Left renal cortex interstitium (tissue), 4 donors: ENCODE results near the gene PIKFYVE. TPM values are rescaled to one million over a fixed set of nuclear protein-coding genes. Genes with fewer than 3 reads are reported as not detected.
A peak's percentile ranks its signal among the peaks of the same experiment; 100 is the strongest.
"Not testable (repeated sequence)": the region's sequence is repeated elsewhere in the genome, so short reads cannot be mapped to it uniquely, and the experiment has no call there.

Experiments used
- DNase-seq, 4 donors: peaks; one replicate each; pipeline ENCODE4 v3.0.0-alpha.2; 2013; ENCODE audit warnings: low read depth in 4 of 4, low spot score in 2 of 4, missing footprints in 1 of 4
- polyA plus RNA-seq, 4 donors: library from polyadenylated mRNA; unstranded; fragments of 120-200 nt; gene quantifications; one replicate each; pipeline ENCODE4 v1.2.1, GENCODE V29; 2013; ENCODE audit not compliant: insufficient read length in 4 of 4

PIKFYVE gene
- 10 to 100 TPM; 20.7 to 31.8 (median 25.1) TPM for polyA plus RNA-seq

- peak; percentile 90 to 97 (median 96) for DNase-seq
Observed at GRCh38 chr2:208265801-208266552, at the start of gene PIKFYVE. Gene PIKFYVE (plus strand): TSS chr2:208266255. CDS start chr2:208271520, 5,265 bp downstream.

- not testable (repeated sequence) for DNase-seq
Observed at GRCh38 chr2:208221873-208222272, 44.2 kb upstream of the PIKFYVE start.

DNA sequence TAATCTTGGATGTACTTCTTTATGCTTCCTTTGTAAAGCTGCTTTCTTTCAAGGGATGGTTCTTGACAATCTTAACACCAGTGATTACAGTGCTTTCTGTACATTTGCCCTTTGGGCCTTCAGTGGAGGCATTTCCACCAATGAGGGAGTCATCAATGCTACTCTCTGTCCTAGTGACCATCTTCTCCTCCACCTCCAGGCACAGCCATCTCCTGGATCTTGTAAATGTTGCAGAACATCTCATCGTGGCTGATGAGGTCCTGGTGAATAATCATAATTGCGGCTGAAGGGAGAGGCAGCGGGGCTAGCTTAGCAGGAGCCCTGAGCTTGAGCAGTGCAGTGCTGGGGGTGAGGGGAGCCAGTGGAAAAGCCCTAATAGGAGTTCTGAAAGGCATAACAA, 43.7 kb upstream of the PIKFYVE start:
- DNase-seq = no peak

GRCh38 chr2:208224802-208225201, 41.3 kb upstream of the PIKFYVE start:
- no peak for DNase-seq

DNA sequence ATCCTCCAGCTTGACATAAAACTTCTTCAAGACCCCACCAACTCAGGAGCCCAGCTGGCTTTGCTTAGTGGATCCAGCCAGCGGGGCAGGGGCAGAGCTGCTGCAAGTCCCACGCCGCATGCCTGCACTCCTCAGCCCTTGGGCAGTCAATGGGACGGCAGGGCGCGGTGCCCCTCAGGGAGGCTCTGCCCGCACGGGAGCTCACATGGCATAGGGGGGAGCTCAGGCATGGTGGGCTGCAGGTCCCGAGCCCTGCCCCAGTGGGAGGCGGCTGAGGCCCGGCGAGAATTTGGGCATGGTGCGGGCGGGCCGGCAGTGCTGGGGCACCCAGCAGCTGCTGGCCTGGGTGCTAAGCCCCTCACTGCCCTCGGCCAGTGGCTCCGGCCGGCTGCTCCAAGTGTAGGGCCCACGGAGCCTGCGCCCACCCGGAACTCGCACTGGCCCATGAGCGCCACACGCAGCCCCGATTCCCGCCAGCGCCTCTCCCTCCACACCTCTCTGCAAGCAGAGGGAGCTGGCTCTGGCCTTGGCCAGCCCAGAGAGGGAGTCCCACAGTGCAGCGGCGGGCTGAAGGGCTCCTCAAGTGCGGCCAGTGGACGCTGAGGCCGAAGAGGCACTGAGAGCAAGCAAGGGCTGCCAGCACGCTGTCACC, 38.3 kb upstream of the PIKFYVE start:
- DNase-seq = no peak

DNA sequence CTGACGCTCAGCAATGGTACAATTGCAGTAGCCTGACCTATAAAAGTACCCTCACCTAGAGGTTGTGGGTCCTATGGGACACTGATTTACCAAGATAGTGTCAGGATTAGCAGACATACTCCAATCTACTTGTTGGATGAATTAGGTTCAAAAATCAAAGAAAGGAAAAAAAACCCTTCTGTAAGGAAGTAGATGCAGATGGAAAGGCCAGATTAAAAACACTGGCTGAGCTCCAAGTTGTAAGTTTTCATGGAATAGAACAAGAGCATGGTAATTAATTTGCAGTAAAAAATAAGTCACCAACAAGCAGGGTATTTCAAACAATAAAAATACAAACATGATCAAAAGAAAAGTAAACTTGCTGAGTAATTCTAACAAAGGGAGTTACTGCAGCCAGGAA, 37.6 kb upstream of the PIKFYVE start:
- DNase-seq = peak in 2 of 4 donors; percentile 11 to 13

DNA sequence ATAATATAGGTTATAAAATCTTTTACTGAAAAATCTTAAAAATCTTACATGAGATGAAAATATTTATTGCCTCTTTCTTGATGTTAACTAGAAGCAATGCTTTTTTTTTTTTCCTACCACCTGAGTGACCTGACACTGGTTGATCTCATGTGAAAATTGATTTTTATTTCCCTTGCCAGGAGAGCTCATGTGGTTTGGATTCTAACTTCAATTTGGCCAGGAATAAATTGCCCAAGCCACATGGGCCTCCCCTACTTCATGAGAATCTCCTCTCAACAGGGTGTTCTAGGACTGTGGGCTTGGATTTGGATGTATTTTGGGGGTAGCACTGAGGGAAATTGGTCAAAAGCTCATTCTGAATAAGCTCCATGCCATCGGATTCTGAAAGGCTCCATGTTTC, 31.3 kb upstream of the PIKFYVE start:
- no peak for DNase-seq

DNA sequence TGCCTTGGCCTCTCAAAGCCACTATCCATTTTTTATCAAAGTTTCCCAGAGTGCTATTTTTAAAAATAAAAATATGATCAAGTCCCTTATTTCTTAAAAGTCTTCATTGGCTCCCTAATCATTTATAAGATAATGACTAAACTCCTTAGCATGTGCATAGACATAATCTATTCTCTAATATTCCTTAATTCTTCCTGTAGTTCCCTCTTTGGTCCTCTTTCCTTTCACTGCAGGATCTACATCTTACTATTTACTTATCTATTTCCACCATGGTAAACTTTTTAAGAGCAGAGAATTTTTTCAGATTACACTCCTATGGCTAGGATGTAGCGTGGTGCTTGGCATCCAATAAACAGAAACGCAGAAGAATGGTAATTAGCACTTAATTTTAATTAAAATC, 30.2 kb upstream of the PIKFYVE start:
- DNase-seq = no peak

DNA sequence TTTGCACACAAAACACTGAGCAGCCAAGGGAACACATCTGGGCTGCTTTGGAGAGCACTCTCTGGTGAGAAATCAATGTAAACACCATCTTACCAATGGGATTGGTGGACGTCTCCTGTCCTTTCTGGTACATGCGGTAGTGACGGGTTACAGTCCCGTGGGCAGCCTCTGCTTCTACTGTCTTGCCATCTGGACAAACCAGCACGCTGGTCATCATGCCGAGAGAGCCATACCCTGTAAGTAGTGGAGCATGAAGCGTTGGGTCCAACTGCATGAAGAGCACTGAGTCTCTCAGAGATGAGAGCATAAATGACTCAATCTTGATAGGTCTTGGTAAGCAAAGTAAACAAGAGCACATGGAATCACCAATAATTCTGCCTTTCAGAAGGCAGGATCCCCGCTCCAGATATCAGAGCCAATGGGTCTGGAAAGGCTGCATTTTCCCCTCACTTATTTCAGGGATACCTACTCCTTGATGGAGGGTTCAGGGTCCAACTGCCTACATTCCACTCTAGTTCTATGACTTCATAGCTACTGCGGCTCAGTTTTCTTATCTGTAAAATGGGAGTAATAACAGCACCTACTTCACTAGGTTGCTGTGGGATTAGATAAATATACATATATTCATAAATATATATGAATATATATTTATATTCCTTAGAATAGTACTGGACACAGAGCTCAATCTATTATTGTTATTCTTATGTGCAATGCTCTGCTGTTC, 26.1 kb upstream of the PIKFYVE start:
- no peak for DNase-seq

GRCh38 chr2:208240619-208241209, 25.3 kb upstream of the PIKFYVE start:
- DNase-seq = no peak

- no peak for DNase-seq
Observed at GRCh38 chr2:208244422-208244821, 21.6 kb upstream of the PIKFYVE start.

DNA sequence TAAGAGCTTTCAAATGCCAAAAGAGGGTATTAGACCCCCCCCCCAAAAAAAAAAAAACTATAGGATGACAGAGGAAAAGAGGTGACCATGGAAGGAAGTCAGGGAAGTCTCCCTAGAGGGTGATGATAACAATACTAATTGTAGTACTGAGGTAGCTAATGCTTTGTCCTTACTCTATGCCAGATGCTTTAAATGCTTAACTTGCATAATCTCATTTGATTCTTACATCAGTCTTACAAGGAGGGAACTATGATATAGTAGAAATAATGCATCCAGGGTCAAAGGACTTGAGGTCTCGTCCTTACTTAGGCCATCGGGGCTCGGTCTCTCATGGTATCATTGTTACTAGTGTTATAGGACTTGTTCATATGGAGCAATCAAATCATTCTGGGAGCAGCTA, 20.3 kb upstream of the PIKFYVE start:
- no peak for DNase-seq

GRCh38 chr2:208248601-208249000, 17.5 kb upstream of the PIKFYVE start:
- DNase-seq = no peak

- DNase-seq = no peak
Observed at GRCh38 chr2:208249296-208249695, 16.8 kb upstream of the PIKFYVE start.

DNA sequence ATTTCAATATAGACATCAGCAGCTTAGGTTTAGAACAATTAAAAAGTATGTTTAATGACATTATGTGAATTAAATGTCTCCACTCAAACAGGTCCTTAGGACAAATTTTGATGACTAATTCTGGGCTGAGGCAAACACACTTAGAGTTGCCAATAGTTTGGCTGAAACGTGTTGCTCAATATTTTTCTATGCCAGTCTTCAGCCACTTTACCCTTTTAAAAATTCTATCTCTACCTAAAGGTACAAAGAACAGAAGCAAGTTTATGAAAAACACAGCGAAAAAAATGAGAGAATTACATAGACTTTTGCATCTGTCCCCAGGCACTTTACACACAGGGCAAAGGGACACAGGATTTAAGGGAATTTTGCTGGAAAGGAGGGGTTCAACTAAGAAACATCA, 15.7 kb upstream of the PIKFYVE start:
- no peak for DNase-seq

- no peak for DNase-seq
Observed at GRCh38 chr2:208251098-208251497, 15.0 kb upstream of the PIKFYVE start.

DNA sequence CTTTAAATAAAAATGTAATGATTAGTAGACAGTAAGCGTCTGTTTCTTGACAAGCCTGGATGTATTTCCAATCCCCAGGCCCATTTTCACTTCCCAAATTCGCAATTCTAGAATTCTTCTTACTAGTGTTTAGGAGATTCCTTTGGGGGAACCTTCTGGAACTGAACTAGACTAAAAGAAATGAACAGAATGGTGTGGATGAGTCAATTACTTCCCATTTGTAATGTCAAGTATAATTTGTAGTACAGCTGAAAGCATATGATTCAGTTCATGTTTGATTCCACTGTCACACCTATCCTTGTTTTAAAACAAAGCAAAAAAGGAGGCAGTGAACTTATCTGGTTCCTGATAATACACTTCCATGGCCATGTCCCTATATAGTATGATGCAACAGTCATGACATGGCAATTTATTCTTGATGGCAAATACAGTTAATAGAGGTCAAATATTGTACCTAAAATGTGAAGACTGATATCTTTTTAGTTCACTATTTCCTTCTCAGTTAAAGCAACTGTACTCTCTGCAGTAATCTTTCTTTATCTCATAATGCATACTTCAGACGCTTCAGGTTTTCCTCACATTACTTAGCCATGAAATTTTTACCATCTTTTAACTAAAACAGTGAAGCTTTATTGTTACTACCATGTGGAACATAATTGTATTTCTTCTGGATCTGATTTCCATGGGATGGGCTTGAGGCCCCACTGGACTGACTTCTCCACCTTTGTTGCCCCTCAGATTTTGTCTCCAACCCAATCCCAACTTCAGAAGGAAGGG, 13.2 kb upstream of the PIKFYVE start:
- DNase-seq = no peak

GRCh38 chr2:208253600-208254117, 12.4 kb upstream of the PIKFYVE start:
- no peak for DNase-seq

DNA sequence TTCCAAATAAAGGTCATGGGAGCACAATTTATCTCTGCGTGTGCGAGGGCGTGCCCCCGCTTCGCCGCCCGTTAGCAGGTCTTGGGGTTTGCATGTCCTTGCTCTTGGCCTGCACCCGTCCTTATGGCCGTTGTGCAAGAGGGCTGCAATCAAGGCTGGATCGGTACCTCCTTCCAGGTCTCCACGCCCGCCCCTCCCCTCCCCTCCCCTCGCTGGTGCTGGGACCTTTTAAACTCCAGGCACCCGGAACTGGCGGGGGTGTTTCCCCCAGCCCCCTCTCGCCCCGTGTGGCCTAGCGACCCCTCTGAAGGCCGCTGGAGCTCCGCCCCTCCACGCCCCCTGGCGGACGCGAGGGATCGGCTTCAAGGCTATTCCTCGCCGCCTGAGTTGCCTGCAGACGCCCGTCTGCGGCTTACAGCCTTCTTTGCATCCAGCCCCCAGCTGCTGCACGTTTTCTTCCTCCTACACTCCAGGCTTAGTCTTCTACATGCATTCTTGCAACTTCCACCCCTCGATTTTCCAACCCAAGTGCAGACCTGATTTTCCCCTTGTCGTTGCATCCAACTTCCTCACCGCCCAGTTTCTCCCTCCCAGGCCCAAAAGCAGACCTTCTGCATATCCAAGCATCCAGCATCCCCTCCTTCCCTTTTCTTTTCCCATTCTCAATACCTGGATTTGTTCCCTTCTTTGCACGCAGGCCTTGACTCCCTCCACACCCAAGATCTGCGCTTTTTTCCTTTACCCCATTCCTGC, 11.8 kb upstream of the PIKFYVE start:
- peak; percentile 71 to 79 (median 76) for DNase-seq
